H1 (cell line): ENCODE measurements around the gene SIT1. TPM values are rescaled to one million over a fixed set of nuclear protein-coding genes. Genes with fewer than 3 reads are reported as not detected.

ENCODE experiments used
- CTCF ChIA-PET: fragments of 300-600 bp; sonication (Branson Sonifier 250); formaldehyde crosslinking; loops from one replicate; lab custom pipeline; 2021; ENCODE audit not compliant: partially characterized antibody; lab: Charles Lee
- POLR2A ChIA-PET: fragments of 300-600 bp; sonication (Branson Sonifier 250); formaldehyde crosslinking; loops from one replicate; lab custom pipeline; 2021; ENCODE audit warnings: inconsistent platforms; ENCODE audit not compliant: partially characterized antibody; lab: Charles Lee
- DNase-seq, 2 experiments: peaks; one replicate each; pipeline versions ENCODE4 v3.0.0 to v3.0.0-alpha.2; 2010 to 2022; ENCODE audit warnings: low spot score in 2 of 2, low read depth in 1 of 2, mixed read lengths in 1 of 2
- FAIRE-seq: peaks from 2 replicates; lab custom pipeline; 2011; peaks lifted over from hg19 to GRCh38; lab: Jason Lieb, UNC
- H2AFZ ChIP-seq: 2 replicates; pipeline ENCODE4 v1.8.1; 2012; ENCODE audit warnings: low read length, inconsistent platforms
- H2AK5ac ChIP-seq: 2 replicates; pipeline ENCODE4 v1.6.1; 2013; ENCODE audit warnings: low read depth, low read length
- H2BK120ac ChIP-seq: replicated peaks from 2 replicates; pipeline ENCODE3; 2013; ENCODE audit warnings: low read depth, low read length, inconsistent platforms
- H2BK12ac ChIP-seq: 2 replicates; pipeline ENCODE4 v1.6.1; 2013; ENCODE audit warnings: low read depth, low read length
- H2BK15ac ChIP-seq: 2 replicates; pipeline ENCODE4 v1.6.1; 2013; ENCODE audit warnings: low read length
- H2BK20ac ChIP-seq: 2 replicates; pipeline ENCODE4 v1.6.1; 2013; ENCODE audit warnings: low read length
- H2BK5ac ChIP-seq: 2 replicates; pipeline ENCODE4 v1.6.1; 2013; ENCODE audit warnings: low read depth, low read length
- H3K14ac ChIP-seq: 2 replicates; pipeline ENCODE4 v1.6.1; 2013; ENCODE audit warnings: inconsistent platforms; ENCODE audit not compliant: insufficient read length
- H3K18ac ChIP-seq: 2 replicates; pipeline ENCODE4 v1.6.1; 2013; ENCODE audit warnings: low read length; ENCODE audit errors: extremely low read depth
- H3K23ac ChIP-seq: 2 replicates; pipeline ENCODE4 v1.6.1; 2013; ENCODE audit warnings: inconsistent platforms; ENCODE audit not compliant: insufficient read length
- H3K23me2 ChIP-seq: 2 replicates; pipeline ENCODE4 v1.6.1; 2013; ENCODE audit warnings: low read depth, low read length
- H3K27ac ChIP-seq: 2 replicates; pipeline ENCODE4 v1.6.1; 2011; ENCODE audit warnings: low read depth, low read length, inconsistent platforms
- H3K27me3 ChIP-seq, 4 experiments: replicated peaks in 1 of 4; 1 replicate in 1 of 4; 2 replicates in 3 of 4; pipeline versions ENCODE4 v1.6.1 to v1.8.1; 2011 to 2013; ENCODE audit warnings: low read length in 3 of 4, mild to moderate bottlenecking in 3 of 4, inconsistent platforms in 2 of 4, mixed read lengths in 2 of 4, moderate library complexity in 1 of 4; ENCODE audit not compliant: control insufficient read depth in 3 of 4, insufficient read depth in 3 of 4; ENCODE audit errors: extremely low read depth in 1 of 4
- H3K36me3 ChIP-seq, 4 experiments: 2 replicates each; pipeline versions ENCODE4 v1.6.1 to v1.8.1; 2011 to 2013; ENCODE audit warnings: mild to moderate bottlenecking in 4 of 4, low read length in 3 of 4, moderate library complexity in 2 of 4, control low read depth in 1 of 4, inconsistent platforms in 1 of 4; ENCODE audit not compliant: insufficient read depth in 4 of 4, control insufficient read depth in 2 of 4
- H3K4ac ChIP-seq: replicated peaks from 2 replicates; pipeline ENCODE3; 2013; ENCODE audit warnings: low read length, low read depth, mixed read lengths, inconsistent platforms; ENCODE audit not compliant: insufficient read length
- H3K4me1 ChIP-seq, 4 experiments: replicated peaks in 1 of 4; 1 replicate in 1 of 4; 2 replicates in 3 of 4; pipeline versions ENCODE4 v1.6.1 to v1.8.1; 2011 to 2013; ENCODE audit warnings: low read length in 3 of 4, inconsistent platforms in 2 of 4, mixed read lengths in 1 of 4; ENCODE audit not compliant: insufficient read depth in 4 of 4, control insufficient read depth in 3 of 4
- H3K4me2 ChIP-seq, 2 experiments: 2 replicates each; pipeline versions ENCODE4 v1.6.1 to v1.8.1; 2011 to 2013; ENCODE audit warnings: low read depth in 2 of 2, low read length in 2 of 2, control low read depth in 1 of 2, inconsistent platforms in 1 of 2, mild to moderate bottlenecking in 1 of 2; ENCODE audit not compliant: insufficient read depth in 1 of 2
- H3K4me3 ChIP-seq, 4 experiments: fragments of 200-600, 300-600 bp in 1 of 4; sonication (generic), shearing (Covaris generic), sonication (Bioruptor Twin) in 1 of 4; 2 replicates each; pipeline versions ENCODE4 v1.5.1 to v1.8.1; 2011 to 2016; ENCODE audit warnings: low read length in 4 of 4, low read depth in 3 of 4, control low read depth in 2 of 4, inconsistent platforms in 2 of 4, mild to moderate bottlenecking in 2 of 4, mixed read lengths in 1 of 4, moderate library complexity in 1 of 4; ENCODE audit not compliant: insufficient read depth in 2 of 4; ENCODE audit errors: extremely low read depth in 1 of 4
- H3K56ac ChIP-seq: replicated peaks from 2 replicates; pipeline ENCODE3; 2013; ENCODE audit warnings: low read depth, mild to moderate bottlenecking, mixed read lengths, low read length, inconsistent platforms; ENCODE audit not compliant: insufficient read length
- H3K79me1 ChIP-seq: 2 replicates; pipeline ENCODE4 v1.6.1; 2013; ENCODE audit warnings: low read depth, low read length, control low read depth
- H3K79me2 ChIP-seq, 2 experiments: 2 replicates each; pipeline versions ENCODE4 v1.6.1 to v1.8.1; 2012 to 2013; ENCODE audit warnings: low read length in 2 of 2, mild to moderate bottlenecking in 2 of 2, inconsistent platforms in 1 of 2; ENCODE audit not compliant: insufficient read depth in 2 of 2, control insufficient read depth in 1 of 2
- H3K9ac ChIP-seq, 4 experiments: replicated peaks in 1 of 4; 1 replicate in 1 of 4; 2 replicates in 3 of 4; pipeline versions ENCODE4 v1.6.1 to v1.8.1; 2011 to 2013; ENCODE audit warnings: low read depth in 3 of 4, low read length in 3 of 4, control low read depth in 2 of 4, mild to moderate bottlenecking in 2 of 4, moderate library complexity in 2 of 4, inconsistent platforms in 1 of 4; ENCODE audit errors: extremely low read depth in 1 of 4
- H3K9me3 ChIP-seq, 2 experiments: 2 replicates each; pipeline versions ENCODE4 v1.6.1 to v1.8.1; 2012 to 2013; ENCODE audit warnings: mild to moderate bottlenecking in 2 of 2, moderate library complexity in 2 of 2, control low read depth in 1 of 2, inconsistent platforms in 1 of 2, low read depth in 1 of 2, low read length in 1 of 2, mixed read lengths in 1 of 2; ENCODE audit not compliant: insufficient read depth in 2 of 2
- H4K20me1 ChIP-seq, 2 experiments: replicated peaks in 1 of 2; 2 replicates each; pipeline versions ENCODE3 to v1.8.1; 2011 to 2013; ENCODE audit warnings: inconsistent platforms in 2 of 2, low read length in 2 of 2, mild to moderate bottlenecking in 1 of 2; ENCODE audit not compliant: insufficient read depth in 2 of 2, control insufficient read depth in 1 of 2
- H4K5ac ChIP-seq: 2 replicates; pipeline ENCODE4 v1.6.1; 2013; ENCODE audit warnings: low read length, low read depth, mixed read lengths, inconsistent platforms; ENCODE audit not compliant: insufficient read length
- H4K8ac ChIP-seq: 2 replicates; pipeline ENCODE4 v1.8.0; 2013; ENCODE audit warnings: mild to moderate bottlenecking, moderate library complexity, low read length, inconsistent platforms; ENCODE audit not compliant: insufficient read depth; ENCODE audit errors: extremely low read depth
- H4K91ac ChIP-seq: replicated peaks from 2 replicates; pipeline ENCODE3; 2013; ENCODE audit warnings: low read length, mixed read lengths, inconsistent platforms; ENCODE audit not compliant: insufficient read length
- RAD21 ChIP-seq, 2 experiments: IDR thresholded peaks in 1 of 2; conservative IDR thresholded peaks in 1 of 2; 2 replicates each; pipeline ENCODE4 v1.6.1; 2011; ENCODE audit warnings: low read depth in 2 of 2, low read length in 2 of 2, improper control_type of control experiment in 1 of 2, inconsistent platforms in 1 of 2, mild to moderate bottlenecking in 1 of 2, moderate library complexity in 1 of 2
- WGBS, 2 experiments: shearing (Covaris generic) in 1 of 2; methylation state at CpG; one replicate each; pipeline versions ENCODE4 v1.1.6 to v1.1.7; 2013 to 2015; ENCODE audit warnings: low lambda C conversion rate in 2 of 2, mixed read lengths in 2 of 2, inconsistent platforms in 1 of 2, low coverage in 1 of 2, missing lambda C conversion rate in 1 of 2; ENCODE audit not compliant: insufficient replicate concordance in 2 of 2, insufficient coverage in 1 of 2, insufficient read length in 1 of 2; ENCODE audit errors: extremely low coverage in 1 of 2, missing lambda C conversion rate in 1 of 2; 5-methylcytosine and 5-hydroxymethylcytosine counted together
- polyA plus RNA-seq, 7 experiments: library from polyadenylated mRNA; depleted of rRNA in 3 of 7; stranded (reverse) in 5 of 7; unstranded in 2 of 7; fragments of >200 nt in 5 of 7; fragments of 200-250 nt in 2 of 7; gene quantifications; 1 replicate in 5 of 7; 2 replicates in 1 of 7; 4 replicates in 1 of 7; pipeline versions ENCODE4 v1.2.1 to v1.2.3, GENCODE V29; 2011 to 2013; ENCODE audit warnings: missing spikeins in 2 of 7, mixed read lengths in 2 of 7
- total RNA-seq: library from RNA; stranded (reverse); fragmentation: NEBNext Ultra II Directional; extraction: Animal tissue kit (Norgen Biotek cat#: 25700); gene quantifications from 2 replicates; pipeline ENCODE4 v1.2.1, GENCODE V29; 2021
- TF ChIP-seq, protein P1 (sequence below), 3 experiments: IDR thresholded peaks; 1 replicate in 2 of 3; 2 replicates in 1 of 3; pipeline versions ENCODE4 v1.5.1 to v1.6.1; 2011; ENCODE audit warnings: low read length in 3 of 3, mild to moderate bottlenecking in 3 of 3, inconsistent platforms in 2 of 3, low read depth in 1 of 3, moderate library complexity in 1 of 3; ENCODE audit not compliant: insufficient read depth in 1 of 3; ENCODE audit errors: control extremely low read depth in 1 of 3

The SIT1 gene
- total and polyA plus RNA-seq, 2 of the 8 experiments (the other 6 are each of a cell fraction or from before 2014, with no cell fraction given), result 8.2 to 12.8 TPM

- Histone ChIP-seq H2BK15ac (0 out of 2 replicates have a peak overlapping the region, but pooled peaks have one; percentile 11), H3K79me1 (peaks cover 2% of the 10 kb centered on the region; the same call in 1 of the 2 replicates), H3K36me3 (peaks cover under 1 to 5% (median 4%) of the 10 kb centered on the region in 4 experiments; a peak in 4 of 8 replicates), H3K56ac (no peak overlapping the region), H3K4me2 (peak overlapping the region; percentile 84 to 90; a peak in 2 of 4 replicates), H3K4me1 (peaks cover 6 to 15% (median 8%) of the 10 kb centered on the region in 4 experiments; a peak in 6 of 7 replicates), H3K4ac (no peak overlapping the region), H2AK5ac (no peak overlapping the region), H2BK5ac (no peak overlapping the region), H3K18ac (no peak overlapping the region), H3K14ac (no peak overlapping the region), H3K27ac (no peak overlapping the region), H3K79me2 (peaks cover 0 to 21% of the 10 kb centered on the region in 2 experiments; a peak in 2 of 4 replicates), H2AFZ (no peak overlapping the region), H3K9ac (no peak overlapping the region), H2BK12ac (no peak overlapping the region), H3K23me2 (peaks cover 12% of the 10 kb centered on the region), H3K9me3 (no peaks in the 10 kb centered on the region), H4K8ac (no peak overlapping the region), H3K27me3 (no peaks in the 10 kb centered on the region), H3K4me3 (peak overlapping the region in 1 of 4 experiments; percentile 99; a peak in 3 of 8 replicates), H2BK20ac (no peak overlapping the region), H2BK120ac (no peak overlapping the region), H3K23ac (no peak overlapping the region), H4K91ac (no peak overlapping the region), H4K5ac (no peak overlapping the region), H4K20me1 (peaks cover 5 to 6% of the 10 kb centered on the region in 2 experiments)
- no peak for DNase-seq
- POLR2A ChIA-PET, result interaction anchor here (0.7 to 14.9 kb wide), 16 partner anchors 11 to 153 kb away, joined by 3 to 158 read pairs (median 4); partner anchors contain the start of genes ARHGEF39, CA9, CCDC107 and CREB3
- 72% methylated on average over 13 of the region's 13 CpGs; no CpG with 5 or more reads in 1 of the 2 experiments for WGBS, 2 experiments
- CTCF ChIA-PET, result interaction anchor here (0.7 to 14.1 kb wide), 18 partner anchors 9 to 449 kb away, joined by 3 to 347 read pairs (median 4); partner anchors contain the start of genes ARHGEF39, CA9, CCDC107 and RMRP
- FAIRE-seq, result no peak
- TF ChIP-seq, protein P1, sequence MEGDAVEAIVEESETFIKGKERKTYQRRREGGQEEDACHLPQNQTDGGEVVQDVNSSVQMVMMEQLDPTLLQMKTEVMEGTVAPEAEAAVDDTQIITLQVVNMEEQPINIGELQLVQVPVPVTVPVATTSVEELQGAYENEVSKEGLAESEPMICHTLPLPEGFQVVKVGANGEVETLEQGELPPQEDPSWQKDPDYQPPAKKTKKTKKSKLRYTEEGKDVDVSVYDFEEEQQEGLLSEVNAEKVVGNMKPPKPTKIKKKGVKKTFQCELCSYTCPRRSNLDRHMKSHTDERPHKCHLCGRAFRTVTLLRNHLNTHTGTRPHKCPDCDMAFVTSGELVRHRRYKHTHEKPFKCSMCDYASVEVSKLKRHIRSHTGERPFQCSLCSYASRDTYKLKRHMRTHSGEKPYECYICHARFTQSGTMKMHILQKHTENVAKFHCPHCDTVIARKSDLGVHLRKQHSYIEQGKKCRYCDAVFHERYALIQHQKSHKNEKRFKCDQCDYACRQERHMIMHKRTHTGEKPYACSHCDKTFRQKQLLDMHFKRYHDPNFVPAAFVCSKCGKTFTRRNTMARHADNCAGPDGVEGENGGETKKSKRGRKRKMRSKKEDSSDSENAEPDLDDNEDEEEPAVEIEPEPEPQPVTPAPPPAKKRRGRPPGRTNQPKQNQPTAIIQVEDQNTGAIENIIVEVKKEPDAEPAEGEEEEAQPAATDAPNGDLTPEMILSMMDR (IDR thresholded peaks at IDR 0.05; ENCODE audit: control extremely low read depth in 1 of 3, insufficient read depth in 1 of 3, low read depth in 1 of 3, low read length in 3 of 3), result peak in 1 of 3 experiments; percentile 13; a peak in 1 of 4 replicates
- no peak; a peak in 1 of 4 replicates for TF ChIP-seq RAD21 (IDR thresholded peaks at IDR 0.05 in 1 of 2, conservative IDR thresholded peaks at IDR 0.05 in 1 of 2; ENCODE audit: low read depth in 2 of 2, low read length in 2 of 2)
Measured at GRCh38 chr9:35691757-35692301, 41.1 kb upstream of the SIT1 start.
